OCI-LY7 (cell line): ENCODE measurements around the gene KIF1B. TPM values are rescaled to one million over a fixed set of nuclear protein-coding genes. Genes with fewer than 3 reads are reported as not detected.

Experiments used
- BruUV-seq: library from RNA; stranded (reverse); fragments of 400-500 nt; replicated peaks from 2 replicates; lab custom pipeline; 2021; lab: Mats Ljungman, UMichigan
- CTCF ChIA-PET: fragments of 300-600 bp; sonication (Branson Sonifier 250); formaldehyde crosslinking; loops from one replicate; lab custom pipeline; 2022; ENCODE audit warnings: antibody characterized with exemption; ENCODE audit not compliant: unreplicated experiment; lab: Charles Lee
- POLR2A ChIA-PET: fragments of 300-600 bp; sonication (Branson Sonifier 250); formaldehyde crosslinking; loops from one replicate; lab custom pipeline; 2022; ENCODE audit warnings: antibody characterized with exemption; lab: Charles Lee
- DNase-seq: peaks from one replicate; pipeline ENCODE4 v3.0.0-alpha.2; 2015; ENCODE audit warnings: low spot score
- H2AFZ ChIP-seq: fragments of 200-600 bp; sonication (generic), shearing (Covaris generic); 2 replicates; pipeline ENCODE4 v1.6.1; 2014; ENCODE audit warnings: mild to moderate bottlenecking, antibody characterized with exemption, low read length, moderate library complexity
- H3K27ac ChIP-seq: fragments of 200-600 bp; sonication (generic); 2 replicates; pipeline ENCODE4 v1.5.1; 2014; ENCODE audit warnings: mixed run types, low read depth, mild to moderate bottlenecking, moderate library complexity, low read length, inconsistent platforms; ENCODE audit not compliant: poor library complexity, severe bottlenecking
- H3K36me3 ChIP-seq: fragments of 200-600 bp; sonication (generic); 2 replicates; pipeline ENCODE4 v1.6.1; 2014; ENCODE audit warnings: mild to moderate bottlenecking, antibody characterized with exemption, low read length, moderate library complexity, mixed read lengths; ENCODE audit not compliant: insufficient read depth
- H3K4me1 ChIP-seq: fragments of 200-600 bp; sonication (generic); 2 replicates; pipeline ENCODE4 v1.5.1; 2014; ENCODE audit warnings: mild to moderate bottlenecking, low read length; ENCODE audit not compliant: insufficient read depth, poor library complexity, severe bottlenecking
- H3K4me2 ChIP-seq: fragments of 200-600 bp; sonication (generic); 2 replicates; pipeline ENCODE4 v1.6.1; 2014; ENCODE audit warnings: mild to moderate bottlenecking, low read length
- H3K4me3 ChIP-seq: fragments of 200-600 bp; sonication (generic); 2 replicates; pipeline ENCODE4 v1.5.1; 2014; ENCODE audit warnings: mild to moderate bottlenecking, low read depth, low read length; ENCODE audit not compliant: poor library complexity, severe bottlenecking
- H3K79me2 ChIP-seq: fragments of 200-600 bp; sonication (generic); 2 replicates; pipeline ENCODE4 v1.6.1; 2016; ENCODE audit warnings: low read depth, mild to moderate bottlenecking, low read length, moderate library complexity, mixed read lengths; ENCODE audit not compliant: insufficient read depth
- H3K9me2 ChIP-seq: fragments of 200-600 bp; sonication (generic); 2 replicates; pipeline ENCODE4 v1.6.1; 2016; ENCODE audit warnings: mild to moderate bottlenecking, low read length, mixed read lengths; ENCODE audit not compliant: insufficient read depth
- H3K9me3 ChIP-seq: fragments of 200-600 bp; sonication (generic); 2 replicates; pipeline ENCODE4 v1.6.1; 2014; ENCODE audit warnings: mild to moderate bottlenecking, mixed run types, low read length, mixed read lengths
- H4K20me1 ChIP-seq: fragments of 200-600 bp; sonication (generic); 2 replicates; pipeline ENCODE4 v1.6.1; 2014; ENCODE audit warnings: mild to moderate bottlenecking, antibody characterized with exemption, low read length, moderate library complexity, mixed read lengths; ENCODE audit not compliant: insufficient read depth
- CTCF ChIP-seq: fragments of 200-600 bp; sonication (generic); conservative IDR thresholded peaks from 2 replicates; pipeline ENCODE4 v1.5.1; 2014; ENCODE audit warnings: mild to moderate bottlenecking, antibody characterized with exemption, low read length, moderate library complexity, mixed read lengths
- EZH2phosphoT487 ChIP-seq: fragments of 200-600 bp; sonication (generic); IDR thresholded peaks from 2 replicates; pipeline ENCODE4 v1.6.1; 2018; ENCODE audit warnings: low read depth, borderline replicate concordance, mild to moderate bottlenecking, mixed run types, antibody characterized with exemption, low read length, moderate library complexity, mixed read lengths
- intact Hi-C: fragments of 100-400 bp; cut with micrococcal nuclease; formaldehyde crosslinking; loops from one replicate; pipeline ENCODE4 v1.10.0; 2022; ENCODE audit not compliant: unreplicated experiment
- total RNA-seq, 2 experiments: library from RNA; depleted of rRNA in 1 of 2; stranded (reverse); fragments of >200 nt in 1 of 2; shearing (Covaris generic) in 1 of 2; gene quantifications; 2 replicates each; pipeline ENCODE4 v1.2.3, GENCODE V29; 2014 to 2022

Gene KIF1B
- total RNA-seq, 2 experiments from 2014 or later = 3.8 to 4.8 TPM

- Histone ChIP-seq H3K27ac (no peak overlapping the region), H3K4me1 (no peaks in the 10 kb centered on the region), H3K9me2 (no peaks in the 10 kb centered on the region), H3K4me3 (no peak overlapping the region), H3K36me3 (no peaks in the 10 kb centered on the region), H4K20me1 (no peaks in the 10 kb centered on the region), H3K4me2 (no peak overlapping the region), H2AFZ (no peak overlapping the region), H3K79me2 (no peaks in the 10 kb centered on the region), H3K9me3 (no peaks in the 10 kb centered on the region)
- no peak for DNase-seq
- ChIA-PET POLR2A (no interaction called here), CTCF (no interaction called here)
- intact Hi-C loops = no loop called here
- TF ChIP-seq EZH2phosphoT487 (no peak), CTCF (no peak)
- BruUV-seq = no TSS peak
Observed at GRCh38 chr1:10225573-10225972, 15.2 kb downstream of the KIF1B start.

GRCh38 chr1:10228528-10228927 is 18.2 kb downstream of the KIF1B start:
- H2AFZ ChIP-seq = no peak overlapping the region
- TF ChIP-seq CTCF (no peak), EZH2phosphoT487 (no peak)
- no peak overlapping the region for H3K4me2 ChIP-seq
- POLR2A ChIA-PET = no interaction called here
- DNase-seq = no peak
- no peaks in the 10 kb centered on the region for H4K20me1 ChIP-seq
- H3K27ac ChIP-seq = no peak overlapping the region
- intact Hi-C loops = no loop called here
- H3K9me2 ChIP-seq = no peaks in the 10 kb centered on the region
- CTCF ChIA-PET = no interaction called here
- no peaks in the 10 kb centered on the region for H3K36me3 ChIP-seq
- no TSS peak for BruUV-seq
- no peaks in the 10 kb centered on the region for H3K79me2 ChIP-seq
- H3K4me3 ChIP-seq = no peak overlapping the region
- no peaks in the 10 kb centered on the region for H3K9me3 ChIP-seq
- H3K4me1 ChIP-seq = no peaks in the 10 kb centered on the region

DNA sequence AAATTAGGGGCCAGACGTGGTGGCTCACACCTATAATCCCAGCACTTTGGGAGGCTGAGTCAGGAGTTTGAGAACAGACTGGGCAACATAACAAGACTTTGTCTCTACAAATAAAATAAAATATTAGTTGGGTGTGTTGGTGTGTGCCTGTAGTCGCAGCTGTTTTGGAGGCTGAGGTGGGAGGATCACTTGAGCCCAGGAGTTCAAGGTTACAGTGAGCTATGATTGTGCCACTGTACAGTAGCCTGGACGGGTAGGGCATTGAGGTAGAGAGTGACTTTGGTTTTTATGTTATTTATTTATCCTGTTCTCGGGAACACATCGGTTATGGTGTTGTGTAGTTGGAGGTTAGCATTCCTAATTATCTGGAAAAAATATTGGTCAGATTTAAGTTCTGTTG is 19.5 kb downstream of the KIF1B start:
- no peak overlapping the region for H2AFZ ChIP-seq
- ChIA-PET POLR2A (interaction anchor here (0.7 kb wide), 1 partner anchor 625 kb away, joined by 5 read pairs; no protein-coding TSS in a partner anchor), CTCF (no interaction called here)
- H3K36me3 ChIP-seq = no peaks in the 10 kb centered on the region
- no peak overlapping the region for H3K4me2 ChIP-seq
- H3K27ac ChIP-seq = no peak overlapping the region
- intact Hi-C loops = no loop called here
- H4K20me1 ChIP-seq = no peaks in the 10 kb centered on the region
- no peak overlapping the region for H3K4me3 ChIP-seq
- H3K9me3 ChIP-seq = no peaks in the 10 kb centered on the region
- no peaks in the 10 kb centered on the region for H3K4me1 ChIP-seq
- DNase-seq = no peak
- no peaks in the 10 kb centered on the region for H3K9me2 ChIP-seq
- TF ChIP-seq EZH2phosphoT487 (no peak), CTCF (no peak)
- H3K79me2 ChIP-seq = no peaks in the 10 kb centered on the region
- BruUV-seq = no TSS peak
